ENCODE measurements around the gene METTL15.

DNA sequence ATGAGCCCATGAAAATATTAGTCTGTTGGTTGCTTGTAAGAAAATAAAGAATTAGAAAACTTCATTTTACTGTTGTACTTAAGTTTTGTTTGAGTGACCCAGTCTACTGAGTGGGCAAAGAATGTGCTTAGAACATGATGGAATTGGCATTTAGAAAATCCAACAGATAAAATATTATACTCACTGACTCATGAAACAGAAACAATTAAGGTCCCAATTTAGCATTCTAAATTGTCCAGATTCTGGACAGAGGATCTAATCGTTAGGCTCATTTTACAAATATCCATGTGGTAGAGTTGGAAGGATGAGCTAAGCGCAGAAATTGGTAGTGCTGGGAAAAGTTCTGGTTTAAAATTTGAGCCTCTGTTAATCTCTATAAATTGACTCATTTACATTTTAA, 45.4 kb downstream of the METTL15 start:
- TF ChIP-seq SP1 (IDR thresholded peaks at IDR 0.05): no peak
- TF ChIP-seq FOXM1 (IDR thresholded peaks at IDR 0.05; ENCODE audit: borderline replicate concordance): no peak
- no peak for TF ChIP-seq SUZ12 (IDR thresholded peaks at IDR 0.05)
- no peak for TF ChIP-seq HDGF (IDR thresholded peaks at IDR 0.05; ENCODE audit: borderline replicate concordance)
- TF ChIP-seq NFRKB (IDR thresholded peaks at IDR 0.05): no peak
- TF ChIP-seq FOXA1 (IDR thresholded peaks at IDR 0.05): no peak
- TF ChIP-seq ARNT (IDR thresholded peaks at IDR 0.05): no peak
